Adipocyte (in vitro differentiated cells): ENCODE results near the gene PLIN3.

Source experiments
- DNase-seq: peaks from one replicate; pipeline ENCODE4 v3.0.0-alpha.2; 2015; ENCODE audit warnings: low read depth
- H3K27me3 ChIP-seq: replicated peaks from 2 replicates; pipeline ENCODE4 v1.7.0; 2013; ENCODE audit warnings: mild to moderate bottlenecking, low read length, moderate library complexity; ENCODE audit not compliant: control insufficient read depth, insufficient read depth
- H3K36me3 ChIP-seq: 2 replicates; pipeline ENCODE4 v1.7.0; 2013; ENCODE audit warnings: low read length, mild to moderate bottlenecking, moderate library complexity; ENCODE audit not compliant: control insufficient read depth, insufficient read depth, severe bottlenecking
- H3K4me1 ChIP-seq: 2 replicates; pipeline ENCODE4 v1.7.0; 2013; ENCODE audit warnings: mild to moderate bottlenecking, low read length, moderate library complexity; ENCODE audit not compliant: control insufficient read depth, insufficient read depth
- H3K4me3 ChIP-seq: 2 replicates; pipeline ENCODE4 v1.7.0; 2013; ENCODE audit warnings: mild to moderate bottlenecking, low read length, moderate library complexity
- H3K9ac ChIP-seq: 2 replicates; pipeline ENCODE4 v1.7.0; 2013; ENCODE audit warnings: mild to moderate bottlenecking, low read length, moderate library complexity
- H3K9me3 ChIP-seq: 2 replicates; pipeline ENCODE4 v1.7.0; 2013; ENCODE audit warnings: mild to moderate bottlenecking, low read length, moderate library complexity; ENCODE audit not compliant: control insufficient read depth

PLIN3 gene

GRCh38 chr19:4867534-4868285 is at the start of gene PLIN3:
PLIN3 (minus strand) TSS chr19:4867667; CDS start chr19:4861394, 6,273 bp downstream.
- H3K36me3 ChIP-seq = peaks cover 7% of the 10 kb centered on the region
- peaks cover 26% of the 10 kb centered on the region for H3K4me1 ChIP-seq
- H3K9me3 ChIP-seq = no peaks in the 10 kb centered on the region
- no peaks in the 10 kb centered on the region for H3K27me3 ChIP-seq
- peak within 1 kb of the TSS; percentile 90 for H3K9ac ChIP-seq
- peak; percentile 98 for DNase-seq
- H3K4me3 ChIP-seq = peak within 1 kb of the TSS; percentile 88

GRCh38 chr19:4916292-4917082 is 49.0 kb upstream of the PLIN3 start:
- Histone ChIP-seq H3K9me3 (no peaks in the 10 kb centered on the region), H3K4me1 (peaks cover 21% of the 10 kb centered on the region), H3K36me3 (no peaks in the 10 kb centered on the region), H3K4me3 (no peak overlapping the region), H3K9ac (no peak overlapping the region), H3K27me3 (no peaks in the 10 kb centered on the region)
- no peak for DNase-seq

- H3K27me3 ChIP-seq = no peaks in the 10 kb centered on the region
- no peaks in the 10 kb centered on the region for H3K36me3 ChIP-seq
- H3K9me3 ChIP-seq = no peaks in the 10 kb centered on the region
- H3K4me1 ChIP-seq = peaks cover 33% of the 10 kb centered on the region
- DNase-seq = peak; percentile 85
- H3K4me3 ChIP-seq = peak overlapping the region; percentile 17
- H3K9ac ChIP-seq = peak overlapping the region; percentile 23
Observed at GRCh38 chr19:4914736-4915501, 47.5 kb upstream of the PLIN3 start.

GRCh38 chr19:4913996-4914735 is 46.7 kb upstream of the PLIN3 start:
- Histone ChIP-seq H3K9ac (no peak overlapping the region), H3K4me1 (peaks cover 33% of the 10 kb centered on the region), H3K4me3 (no peak overlapping the region), H3K27me3 (no peaks in the 10 kb centered on the region), H3K9me3 (no peaks in the 10 kb centered on the region), H3K36me3 (no peaks in the 10 kb centered on the region)
- peak; percentile 12 for DNase-seq

- peaks cover 33% of the 10 kb centered on the region for H3K4me1 ChIP-seq
- peak; percentile 98 for DNase-seq
- no peaks in the 10 kb centered on the region for H3K27me3 ChIP-seq
- H3K9ac ChIP-seq = peak overlapping the region; percentile 80
- peak overlapping the region; percentile 80 for H3K4me3 ChIP-seq
- H3K36me3 ChIP-seq = no peaks in the 10 kb centered on the region
- H3K9me3 ChIP-seq = no peaks in the 10 kb centered on the region
Observed at GRCh38 chr19:4911786-4912672, 44.6 kb upstream of the PLIN3 start.

GRCh38 chr19:4911314-4911713 is 43.8 kb upstream of the PLIN3 start:
- Histone ChIP-seq H3K36me3 (no peaks in the 10 kb centered on the region), H3K27me3 (no peaks in the 10 kb centered on the region), H3K9me3 (no peaks in the 10 kb centered on the region), H3K4me1 (peaks cover 33% of the 10 kb centered on the region), H3K4me3 (peak overlapping the region; percentile 80), H3K9ac (peak overlapping the region; percentile 80)
- DNase-seq = peak; percentile 43

GRCh38 chr19:4910594-4911281 is 43.3 kb upstream of the PLIN3 start:
- no peaks in the 10 kb centered on the region for H3K9me3 ChIP-seq
- no peaks in the 10 kb centered on the region for H3K27me3 ChIP-seq
- H3K4me3 ChIP-seq = peak overlapping the region; percentile 80
- H3K9ac ChIP-seq = peak overlapping the region; percentile 80
- peaks cover 30% of the 10 kb centered on the region for H3K4me1 ChIP-seq
- no peaks in the 10 kb centered on the region for H3K36me3 ChIP-seq
- peak; percentile 60 for DNase-seq

GRCh38 chr19:4909897-4910593 is 42.6 kb upstream of the PLIN3 start:
- peak overlapping the region; percentile 80 for H3K4me3 ChIP-seq
- no peaks in the 10 kb centered on the region for H3K9me3 ChIP-seq
- peak overlapping the region; percentile 80 for H3K9ac ChIP-seq
- no peaks in the 10 kb centered on the region for H3K36me3 ChIP-seq
- H3K27me3 ChIP-seq = no peaks in the 10 kb centered on the region
- peak; percentile 98 for DNase-seq
- peaks cover 23% of the 10 kb centered on the region for H3K4me1 ChIP-seq

GRCh38 chr19:4909156-4909896 is 41.9 kb upstream of the PLIN3 start, which contains the start of gene UHRF1:
UHRF1 (plus strand) TSS chr19:4909501; CDS start chr19:4910886, 1,385 bp downstream.
- peak within 1 kb of the TSS; percentile 80 for H3K9ac ChIP-seq
- no peaks in the 10 kb centered on the region for H3K36me3 ChIP-seq
- no peak for DNase-seq
- no peaks in the 10 kb centered on the region for H3K9me3 ChIP-seq
- peaks cover 22% of the 10 kb centered on the region for H3K4me1 ChIP-seq
- H3K27me3 ChIP-seq = no peaks in the 10 kb centered on the region
- peak within 1 kb of the TSS; percentile 80 for H3K4me3 ChIP-seq
